HepG2 (cell line): Measurements from ENCODE around the gene CDK14. TPM values are rescaled to one million over a fixed set of nuclear protein-coding genes. Genes with fewer than 3 reads are reported as not detected.

ENCODE experiments used
- ATRX ChIP-seq: sonication (generic); formaldehyde crosslinking; IDR thresholded peaks from 2 replicates; pipeline ENCODE4 v1.4.0; 2020; ENCODE audit warnings: missing genetic modification reagents, borderline replicate concordance
- E2F1 ChIP-seq: sonication (generic); formaldehyde crosslinking; IDR thresholded peaks from 2 replicates; pipeline ENCODE4 v1.5.0; 2020; ENCODE audit warnings: missing genetic modification reagents
- HIC2 ChIP-seq: sonication (generic); formaldehyde crosslinking; IDR thresholded peaks from 2 replicates; pipeline ENCODE4 v1.9.0; 2022; ENCODE audit warnings: low read depth, missing genetic modification reagents
- HINFP ChIP-seq: sonication (generic); formaldehyde crosslinking; IDR thresholded peaks from 2 replicates; pipeline ENCODE4 v1.4.0; 2020; ENCODE audit warnings: low read depth, mild to moderate bottlenecking, missing genetic modification reagents
- JUN ChIP-seq: sonication (generic); formaldehyde crosslinking; IDR thresholded peaks from 2 replicates; pipeline ENCODE4 v1.4.0; 2020; ENCODE audit warnings: mild to moderate bottlenecking, missing genetic modification reagents
- MAFK ChIP-seq, 2 experiments: IDR thresholded peaks in 1 of 2; conservative IDR thresholded peaks in 1 of 2; 2 replicates each; pipeline ENCODE4 v1.6.1; 2011; ENCODE audit warnings: improper control_type of control experiment in 2 of 2, low read length in 2 of 2
- NFAT5 ChIP-seq: sonication (generic); formaldehyde crosslinking; IDR thresholded peaks from 2 replicates; pipeline ENCODE4 v1.4.0; 2020; ENCODE audit warnings: missing genetic modification reagents
- ZFP62 ChIP-seq: sonication (generic); formaldehyde crosslinking; IDR thresholded peaks from 2 replicates; pipeline ENCODE4 v1.4.0; 2020; ENCODE audit warnings: missing genetic modification reagents
- ZNF614 ChIP-seq: IDR thresholded peaks from 2 replicates; pipeline ENCODE4 v1.6.1; 2018; ENCODE audit warnings: missing biosample characterization, missing genetic modification reagents, inconsistent platforms, borderline replicate concordance
- ZNF878 ChIP-seq: sonication (generic); formaldehyde crosslinking; IDR thresholded peaks from 2 replicates; pipeline ENCODE4 v1.8.1; 2023; ENCODE audit warnings: mild to moderate bottlenecking, missing genetic modification reagents, moderate library complexity
- ZSCAN22 ChIP-seq: sonication (generic); formaldehyde crosslinking; IDR thresholded peaks from 2 replicates; pipeline ENCODE4 v1.4.0; 2020; ENCODE audit warnings: mild to moderate bottlenecking, missing genetic modification reagents
- polyA plus RNA-seq, 8 experiments: library from polyadenylated mRNA; depleted of rRNA in 3 of 8; stranded (reverse) in 7 of 8; unstranded in 1 of 8; fragments of >200 nt; fragmentation: Illumina TruSeq in 4 of 8; extraction: Trizol in 4 of 8; gene quantifications; 2 replicates each; pipeline versions ENCODE4 v1.2.1 to v1.2.3, GENCODE V29; 2011 to 2016; ENCODE audit warnings: low read depth in 4 of 8, missing spikeins in 1 of 8, mixed read lengths in 1 of 8; ENCODE audit not compliant: insufficient read depth in 1 of 8
- total RNA-seq, 5 experiments: library from RNA; depleted of rRNA; stranded (reverse); fragments of >200 nt; fragmentation: Illumina TruSeq; extraction: Trizol; gene quantifications; 2 replicates each; pipeline ENCODE4 v1.2.3, GENCODE V29; 2016; ENCODE audit warnings: low read depth in 1 of 5
- TF ChIP-seq, protein P1 (sequence below), 2 experiments: sonication (generic) in 1 of 2; formaldehyde crosslinking in 1 of 2; IDR thresholded peaks; 2 replicates each; pipeline versions ENCODE4 v1.6.1 to v1.9.0; 2014 to 2022; ENCODE audit warnings: antibody characterized with exemption in 1 of 2, borderline replicate concordance in 1 of 2, inconsistent platforms in 1 of 2, low read depth in 1 of 2, missing genetic modification reagents in 1 of 2

CDK14 gene
- total and polyA plus RNA-seq, 2 of the 13 experiments (the other 11 are each of a cell fraction or from before 2014, with no cell fraction given), result 0.26 to 0.71 TPM

DNA sequence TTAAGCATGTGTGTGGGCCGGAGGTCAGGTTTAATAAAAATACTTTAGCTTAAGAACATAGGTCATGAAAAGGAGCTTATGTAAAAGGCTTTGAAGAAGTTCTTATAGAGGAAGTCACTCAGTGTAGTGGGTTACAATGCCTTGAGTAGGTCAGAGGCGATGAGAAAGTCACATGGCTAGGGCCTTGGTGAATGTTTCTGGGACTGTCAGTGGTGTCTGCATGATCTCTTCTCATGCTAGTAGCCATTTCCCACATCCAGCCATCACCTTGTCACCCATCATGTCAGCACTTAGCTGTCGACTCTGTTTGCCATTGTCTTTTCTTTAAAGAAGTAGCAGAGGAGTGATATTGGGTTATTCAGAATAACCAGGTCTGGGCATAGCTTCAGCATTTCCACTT is 236.6 kb downstream of the CDK14 start (continued):
- TF ChIP-seq, protein P1, sequence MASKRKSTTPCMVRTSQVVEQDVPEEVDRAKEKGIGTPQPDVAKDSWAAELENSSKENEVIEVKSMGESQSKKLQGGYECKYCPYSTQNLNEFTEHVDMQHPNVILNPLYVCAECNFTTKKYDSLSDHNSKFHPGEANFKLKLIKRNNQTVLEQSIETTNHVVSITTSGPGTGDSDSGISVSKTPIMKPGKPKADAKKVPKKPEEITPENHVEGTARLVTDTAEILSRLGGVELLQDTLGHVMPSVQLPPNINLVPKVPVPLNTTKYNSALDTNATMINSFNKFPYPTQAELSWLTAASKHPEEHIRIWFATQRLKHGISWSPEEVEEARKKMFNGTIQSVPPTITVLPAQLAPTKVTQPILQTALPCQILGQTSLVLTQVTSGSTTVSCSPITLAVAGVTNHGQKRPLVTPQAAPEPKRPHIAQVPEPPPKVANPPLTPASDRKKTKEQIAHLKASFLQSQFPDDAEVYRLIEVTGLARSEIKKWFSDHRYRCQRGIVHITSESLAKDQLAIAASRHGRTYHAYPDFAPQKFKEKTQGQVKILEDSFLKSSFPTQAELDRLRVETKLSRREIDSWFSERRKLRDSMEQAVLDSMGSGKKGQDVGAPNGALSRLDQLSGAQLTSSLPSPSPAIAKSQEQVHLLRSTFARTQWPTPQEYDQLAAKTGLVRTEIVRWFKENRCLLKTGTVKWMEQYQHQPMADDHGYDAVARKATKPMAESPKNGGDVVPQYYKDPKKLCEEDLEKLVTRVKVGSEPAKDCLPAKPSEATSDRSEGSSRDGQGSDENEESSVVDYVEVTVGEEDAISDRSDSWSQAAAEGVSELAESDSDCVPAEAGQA (IDR thresholded peaks at IDR 0.05; ENCODE audit: low read depth), result no peak
- TF ChIP-seq, protein P1 (CRISPR knock-in tag; IDR thresholded peaks at IDR 0.05; ENCODE audit: borderline replicate concordance), result no peak
- TF ChIP-seq NFAT5 (CRISPR knock-in tag) (no peak), HIC2 (no peak), JUN (no peak), E2F1 (CRISPR knock-in tag) (no peak), ATRX (no peak), ZNF614 (no peak), HINFP (no peak), ZFP62 (no peak), ZSCAN22 (CRISPR knock-in tag) (no peak), MAFK (conservative IDR thresholded peaks at IDR 0.05 in 1 of 2, IDR thresholded peaks at IDR 0.05 in 1 of 2; ENCODE audit: low read length in 2 of 2) (no peak), ZNF878 (CRISPR knock-in tag) (no peak)
